Sigmoid colon (tissue), 4 donors: ENCODE data around the gene CCDC178.

Experiments
- POLR2A ChIP-seq, 2 donors: fragments of 450-650 bp; IDR thresholded peaks; one replicate each; pipeline ENCODE4 v1.6.1; 2016; ENCODE audit warnings: antibody characterized with exemption in 2 of 2, mild to moderate bottlenecking in 2 of 2, moderate library complexity in 2 of 2
- POLR2AphosphoS5 ChIP-seq, 4 donors: sonication (generic); formaldehyde crosslinking; IDR thresholded peaks; one replicate each; pipeline ENCODE4 v1.6.1; 2017; ENCODE audit warnings: antibody characterized with exemption in 4 of 4
- TF ChIP-seq, protein P1 (sequence below), 4 experiments: fragments of 450-650 bp in 3 of 4; fragments of 200-600 bp in 1 of 4; IDR thresholded peaks; one replicate each; pipeline ENCODE4 v1.5.1; 2016 to 2019; ENCODE audit warnings: antibody characterized with exemption in 4 of 4, mild to moderate bottlenecking in 3 of 4, moderate library complexity in 2 of 4

- TF ChIP-seq POLR2A (IDR thresholded peaks at IDR 0.05) (no peak), POLR2AphosphoS5 (IDR thresholded peaks at IDR 0.05) (no peak)
- TF ChIP-seq, protein P1, sequence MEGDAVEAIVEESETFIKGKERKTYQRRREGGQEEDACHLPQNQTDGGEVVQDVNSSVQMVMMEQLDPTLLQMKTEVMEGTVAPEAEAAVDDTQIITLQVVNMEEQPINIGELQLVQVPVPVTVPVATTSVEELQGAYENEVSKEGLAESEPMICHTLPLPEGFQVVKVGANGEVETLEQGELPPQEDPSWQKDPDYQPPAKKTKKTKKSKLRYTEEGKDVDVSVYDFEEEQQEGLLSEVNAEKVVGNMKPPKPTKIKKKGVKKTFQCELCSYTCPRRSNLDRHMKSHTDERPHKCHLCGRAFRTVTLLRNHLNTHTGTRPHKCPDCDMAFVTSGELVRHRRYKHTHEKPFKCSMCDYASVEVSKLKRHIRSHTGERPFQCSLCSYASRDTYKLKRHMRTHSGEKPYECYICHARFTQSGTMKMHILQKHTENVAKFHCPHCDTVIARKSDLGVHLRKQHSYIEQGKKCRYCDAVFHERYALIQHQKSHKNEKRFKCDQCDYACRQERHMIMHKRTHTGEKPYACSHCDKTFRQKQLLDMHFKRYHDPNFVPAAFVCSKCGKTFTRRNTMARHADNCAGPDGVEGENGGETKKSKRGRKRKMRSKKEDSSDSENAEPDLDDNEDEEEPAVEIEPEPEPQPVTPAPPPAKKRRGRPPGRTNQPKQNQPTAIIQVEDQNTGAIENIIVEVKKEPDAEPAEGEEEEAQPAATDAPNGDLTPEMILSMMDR (IDR thresholded peaks at IDR 0.05), result no peak
These were observed 157.7 kb downstream of the CCDC178 start for GRCh38 chr18:33282709-33283333.
